ENCODE data around the gene CCND2. TPM values are rescaled to one million over a fixed set of nuclear protein-coding genes. Genes with fewer than 3 reads are reported as not detected.

The CCND2 gene
- total RNA-seq, 1 experiment from 2014 or later, result 0.09 TPM

DNA sequence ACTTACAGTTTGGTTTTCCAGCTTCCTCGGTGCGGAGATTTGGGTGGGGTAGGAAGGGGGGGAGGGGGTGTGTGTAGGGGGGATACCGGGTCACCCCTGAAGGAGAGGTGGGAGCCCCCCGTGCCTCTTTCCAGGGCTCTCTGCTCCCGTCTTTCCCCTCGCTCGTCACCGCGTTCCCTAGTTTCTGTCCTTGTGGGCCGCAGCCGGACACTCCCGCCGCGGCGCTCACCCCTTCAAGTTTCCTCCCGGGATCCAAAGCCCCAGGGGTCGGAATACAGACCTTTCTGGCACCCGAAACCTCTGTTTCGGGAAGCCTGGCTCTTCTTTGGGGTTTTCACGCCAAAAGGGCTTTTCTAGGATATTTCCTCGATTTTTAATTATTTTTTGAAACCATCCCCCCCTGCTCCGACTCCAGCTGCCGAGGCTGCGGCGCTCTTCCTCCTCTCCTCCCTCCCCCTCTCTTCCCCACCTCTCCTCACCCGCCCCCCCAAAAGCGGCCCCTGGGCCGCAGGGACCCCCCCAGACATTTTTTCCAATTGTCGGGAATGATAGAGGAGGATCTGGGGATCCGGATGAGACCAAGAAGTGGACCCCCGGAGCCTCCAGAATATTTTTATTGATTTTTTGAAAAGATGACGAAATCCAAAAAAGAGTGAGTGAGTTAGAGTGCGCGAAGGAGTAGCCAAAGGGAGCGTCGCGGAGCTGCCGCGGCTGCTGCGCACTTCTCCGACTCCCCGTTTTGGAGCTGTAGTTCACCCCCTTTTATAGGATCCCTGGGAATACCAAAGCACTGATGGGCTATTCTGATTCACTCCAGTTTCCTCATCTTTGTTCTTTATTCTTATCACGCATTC lies 1.7 kb downstream of the CCND2 start:
- no peaks in the 10 kb centered on the region for H3K79me2 ChIP-seq (ENCODE audit: low read depth)
- H3K27ac ChIP-seq, result no peak overlapping the region
- H3K9me2 ChIP-seq (ENCODE audit: insufficient read depth), result no peaks in the 10 kb centered on the region
- no peak overlapping the region for H2AFZ ChIP-seq
- DNase-seq, result no peak
- H3K4me3 ChIP-seq, result no peak overlapping the region
- H4K20me1 ChIP-seq (ENCODE audit: insufficient read depth), result no peaks in the 10 kb centered on the region
- H3F3A ChIP-seq (ENCODE audit: insufficient read depth, low read depth), result no peaks in the 10 kb centered on the region
- ChIA-PET CTCF (interaction anchor here (1.8 kb wide), 2 partner anchors 8 to 389 kb away, joined by 12 to 19 read pairs; no protein-coding TSS in a partner anchor), POLR2A (ENCODE audit: unreplicated experiment) (no interaction called here)
- no peaks in the 10 kb centered on the region for H3K9me3 ChIP-seq (ENCODE audit: insufficient read depth, low read depth)
- no TSS peak for BruUV-seq (replicated peaks)
- intact Hi-C loops (cut with micrococcal nuclease; ENCODE audit: unreplicated experiment), result loop anchor here (10.0 kb wide), 3 partner anchors 470 to 1200 kb away; partner anchors contain the start of gene TSPAN9
- H3K36me3 ChIP-seq (ENCODE audit: low read depth), result no peaks in the 10 kb centered on the region
- peaks cover 89% of the 10 kb centered on the region for H3K27me3 ChIP-seq (ENCODE audit: insufficient read depth, low read depth)
- H3K4me1 ChIP-seq (replicated peaks; ENCODE audit: insufficient read depth), result no peaks in the 10 kb centered on the region
- H3K4me2 ChIP-seq, result no peak overlapping the region
- TF ChIP-seq, protein P1, sequence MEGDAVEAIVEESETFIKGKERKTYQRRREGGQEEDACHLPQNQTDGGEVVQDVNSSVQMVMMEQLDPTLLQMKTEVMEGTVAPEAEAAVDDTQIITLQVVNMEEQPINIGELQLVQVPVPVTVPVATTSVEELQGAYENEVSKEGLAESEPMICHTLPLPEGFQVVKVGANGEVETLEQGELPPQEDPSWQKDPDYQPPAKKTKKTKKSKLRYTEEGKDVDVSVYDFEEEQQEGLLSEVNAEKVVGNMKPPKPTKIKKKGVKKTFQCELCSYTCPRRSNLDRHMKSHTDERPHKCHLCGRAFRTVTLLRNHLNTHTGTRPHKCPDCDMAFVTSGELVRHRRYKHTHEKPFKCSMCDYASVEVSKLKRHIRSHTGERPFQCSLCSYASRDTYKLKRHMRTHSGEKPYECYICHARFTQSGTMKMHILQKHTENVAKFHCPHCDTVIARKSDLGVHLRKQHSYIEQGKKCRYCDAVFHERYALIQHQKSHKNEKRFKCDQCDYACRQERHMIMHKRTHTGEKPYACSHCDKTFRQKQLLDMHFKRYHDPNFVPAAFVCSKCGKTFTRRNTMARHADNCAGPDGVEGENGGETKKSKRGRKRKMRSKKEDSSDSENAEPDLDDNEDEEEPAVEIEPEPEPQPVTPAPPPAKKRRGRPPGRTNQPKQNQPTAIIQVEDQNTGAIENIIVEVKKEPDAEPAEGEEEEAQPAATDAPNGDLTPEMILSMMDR (conservative IDR thresholded peaks at IDR 0.05), result no peak
- TF ChIP-seq EZH2 (IDR thresholded peaks at IDR 0.05; ENCODE audit: low read depth), result peak; percentile 43; the same call in 1 of the 2 replicates

DNA sequence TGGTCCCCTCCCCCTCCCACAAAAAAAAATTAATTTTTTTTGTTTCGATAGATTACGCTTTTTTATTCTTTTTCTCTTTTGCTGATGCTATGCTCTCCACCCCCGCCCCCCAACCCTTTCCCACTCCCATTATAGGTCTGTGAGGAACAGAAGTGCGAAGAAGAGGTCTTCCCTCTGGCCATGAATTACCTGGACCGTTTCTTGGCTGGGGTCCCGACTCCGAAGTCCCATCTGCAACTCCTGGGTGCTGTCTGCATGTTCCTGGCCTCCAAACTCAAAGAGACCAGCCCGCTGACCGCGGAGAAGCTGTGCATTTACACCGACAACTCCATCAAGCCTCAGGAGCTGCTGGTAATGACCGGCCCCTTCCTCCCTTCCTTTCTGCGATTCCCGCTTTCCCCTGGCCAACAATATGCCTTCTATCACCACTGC lies 2.3 kb downstream of the CCND2 start:
- H3K9me2 ChIP-seq (ENCODE audit: insufficient read depth), result no peaks in the 10 kb centered on the region
- H3K4me3 ChIP-seq, result no peak overlapping the region
- H3K79me2 ChIP-seq (ENCODE audit: low read depth), result no peaks in the 10 kb centered on the region
- no peaks in the 10 kb centered on the region for H3K36me3 ChIP-seq (ENCODE audit: low read depth)
- no peak for TF ChIP-seq EZH2 (IDR thresholded peaks at IDR 0.05; ENCODE audit: low read depth)
- TF ChIP-seq, protein P1 (conservative IDR thresholded peaks at IDR 0.05), result no peak
- H3K27ac ChIP-seq, result no peak overlapping the region
- no peaks in the 10 kb centered on the region for H3K9me3 ChIP-seq (ENCODE audit: insufficient read depth, low read depth)
- CTCF ChIA-PET, result interaction anchor here (1.3 to 1.8 kb wide), 4 partner anchors 8 to 1107 kb away, joined by 3 to 19 read pairs (median 13); no protein-coding TSS in a partner anchor
- no peaks in the 10 kb centered on the region for H4K20me1 ChIP-seq (ENCODE audit: insufficient read depth)
- no peak overlapping the region for H2AFZ ChIP-seq
- no TSS peak for BruUV-seq (replicated peaks)
- intact Hi-C loops (cut with micrococcal nuclease; ENCODE audit: unreplicated experiment), result loop anchor here (2.0 to 10.0 kb wide), 5 partner anchors 279 to 1201 kb away; partner anchors contain the start of gene TSPAN9
- no peak for DNase-seq
- H3F3A ChIP-seq (ENCODE audit: insufficient read depth, low read depth), result no peaks in the 10 kb centered on the region
- H3K4me1 ChIP-seq (replicated peaks; ENCODE audit: insufficient read depth), result no peaks in the 10 kb centered on the region
- POLR2A ChIA-PET (ENCODE audit: unreplicated experiment), result no interaction called here
- peaks cover 89% of the 10 kb centered on the region for H3K27me3 ChIP-seq (ENCODE audit: insufficient read depth, low read depth)
- no peak overlapping the region for H3K4me2 ChIP-seq

DNA sequence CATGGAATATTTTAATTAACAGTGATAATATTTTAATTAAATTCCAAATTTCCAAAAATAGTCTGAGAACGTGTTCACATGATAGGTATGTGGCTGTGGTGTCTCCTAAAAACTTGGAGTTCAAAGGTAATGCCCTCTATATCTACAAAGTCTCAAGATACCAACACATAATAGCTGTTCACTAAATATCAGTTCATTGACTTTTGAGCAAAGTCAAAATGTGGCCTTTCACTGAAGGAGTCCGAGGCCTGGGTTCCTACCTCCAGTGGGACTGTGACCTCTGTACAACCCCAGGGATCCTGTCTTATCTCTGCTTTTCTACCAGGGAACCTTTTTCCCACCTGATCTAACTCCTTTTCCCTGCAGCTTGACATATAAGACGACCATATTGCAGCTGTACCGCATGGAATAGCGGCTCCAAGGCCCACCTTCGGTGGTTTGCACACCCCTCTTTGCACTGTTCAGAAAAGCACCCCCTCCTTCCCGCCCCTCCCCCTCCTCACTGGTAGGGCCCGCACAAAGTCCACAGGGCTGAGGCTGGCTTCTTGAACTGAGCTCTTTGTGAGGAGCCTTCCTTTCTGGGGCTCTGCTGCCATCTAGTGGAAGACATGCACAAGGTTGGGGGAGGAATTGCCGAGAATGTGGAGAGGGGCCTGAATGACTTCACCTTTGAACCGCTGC lies 3.1 kb downstream of the CCND2 start:
- no peak overlapping the region for H2AFZ ChIP-seq
- DNase-seq, result peak; percentile 57 to 73
- ChIA-PET CTCF (interaction anchor here (0.6 to 1.8 kb wide), 15 partner anchors 9 to 1628 kb away, joined by 3 to 19 read pairs (median 4); no protein-coding TSS in a partner anchor), POLR2A (ENCODE audit: unreplicated experiment) (interaction anchor here (0.6 kb wide), 1 partner anchor 1162 kb away, joined by 5 read pairs; no protein-coding TSS in a partner anchor)
- H3K4me3 ChIP-seq, result no peak overlapping the region
- TF ChIP-seq, protein P1 (conservative IDR thresholded peaks at IDR 0.05), result peak; percentile 98
- TF ChIP-seq EZH2 (IDR thresholded peaks at IDR 0.05; ENCODE audit: low read depth), result no peak
- H3K4me2 ChIP-seq, result no peak overlapping the region
- intact Hi-C loops (cut with micrococcal nuclease; ENCODE audit: unreplicated experiment), result loop anchor here (1.0 to 10.0 kb wide), 7 partner anchors 169 to 1202 kb away; partner anchors contain the start of gene TSPAN9
- H3K4me1 ChIP-seq (replicated peaks; ENCODE audit: insufficient read depth), result no peaks in the 10 kb centered on the region
- no TSS peak for BruUV-seq (replicated peaks)
- peaks cover 89% of the 10 kb centered on the region for H3K27me3 ChIP-seq (ENCODE audit: insufficient read depth, low read depth)
- H3F3A ChIP-seq (ENCODE audit: insufficient read depth, low read depth), result no peaks in the 10 kb centered on the region
- H3K27ac ChIP-seq, result no peak overlapping the region
- no peaks in the 10 kb centered on the region for H3K9me3 ChIP-seq (ENCODE audit: insufficient read depth, low read depth)
- no peaks in the 10 kb centered on the region for H3K9me2 ChIP-seq (ENCODE audit: insufficient read depth)
- no peaks in the 10 kb centered on the region for H3K36me3 ChIP-seq (ENCODE audit: low read depth)
- H3K79me2 ChIP-seq (ENCODE audit: low read depth), result no peaks in the 10 kb centered on the region
- H4K20me1 ChIP-seq (ENCODE audit: insufficient read depth), result no peaks in the 10 kb centered on the region
